ENCODE results near the gene CD9. TPM values are rescaled to one million over a fixed set of nuclear protein-coding genes. Genes with fewer than 3 reads are reported as not detected.

Gene CD9
- total RNA-seq, 2 experiments from 2014 or later, result 3.8 to 20.4 TPM

GRCh38 chr12:6274231-6275221, 74.3 kb downstream of the CD9 start:
- Mint-ChIP-seq H3K36me3 (no peaks in the 10 kb centered on the region), H3K27ac (no peak overlapping the region), H3K4me1 (peaks cover 3% of the 10 kb centered on the region), H3K27me3 (peaks cover 43% of the 10 kb centered on the region), H3K9me3 (ENCODE audit: low read depth) (no peaks in the 10 kb centered on the region), H3K4me3 (no peak overlapping the region)
- DNase-seq (no peak), ATAC-seq (no peak)
- CTCF ChIA-PET, result interaction anchor here (0.8 to 14.3 kb wide), 4 partner anchors 10 to 286 kb away, joined by 3 to 225 read pairs (median 3); partner anchors contain the start of gene CD9

- ATAC-seq (no peak), DNase-seq (no peak)
- no peaks in the 10 kb centered on the region for H3K9me3 Mint-ChIP-seq (ENCODE audit: low read depth)
- H3K36me3 Mint-ChIP-seq, result no peaks in the 10 kb centered on the region
- H3K27me3 Mint-ChIP-seq, result peaks cover 49% of the 10 kb centered on the region
- CTCF ChIA-PET, result interaction anchor here (0.5 to 14.3 kb wide), 10 partner anchors 7 to 288 kb away, joined by 3 to 225 read pairs (median 4); partner anchors contain the start of genes CD9 and SCNN1A
- H3K4me3 Mint-ChIP-seq, result no peak overlapping the region
- peaks cover 3% of the 10 kb centered on the region for H3K4me1 Mint-ChIP-seq
- no peak overlapping the region for H3K27ac Mint-ChIP-seq
Observed at GRCh38 chr12:6275928-6276887, 76.0 kb downstream of the CD9 start.

GRCh38 chr12:6276956-6277620, 76.9 kb downstream of the CD9 start:
- Mint-ChIP-seq H3K27ac (no peak overlapping the region), H3K27me3 (peaks cover 51% of the 10 kb centered on the region), H3K36me3 (no peaks in the 10 kb centered on the region), H3K9me3 (ENCODE audit: low read depth) (no peaks in the 10 kb centered on the region), H3K4me3 (no peak overlapping the region), H3K4me1 (peaks cover 3% of the 10 kb centered on the region)
- ATAC-seq, result no peak
- no peak for DNase-seq
- CTCF ChIA-PET, result interaction anchor here (0.5 to 14.3 kb wide), 9 partner anchors 8 to 291 kb away, joined by 3 to 225 read pairs (median 4); partner anchors contain the start of genes CD9 and SCNN1A

- Mint-ChIP-seq H3K27me3 (peaks cover 55% of the 10 kb centered on the region), H3K9me3 (ENCODE audit: low read depth) (no peaks in the 10 kb centered on the region), H3K27ac (peak overlapping the region; percentile 21), H3K4me3 (peak overlapping the region; percentile 61), H3K36me3 (no peaks in the 10 kb centered on the region), H3K4me1 (peaks cover 3% of the 10 kb centered on the region)
- no peak for DNase-seq
- ATAC-seq, result no peak
- CTCF ChIA-PET, result interaction anchor here (0.6 to 14.3 kb wide), 18 partner anchors 9 to 292 kb away, joined by 3 to 225 read pairs (median 6); partner anchors contain the start of gene CD9
Observed at GRCh38 chr12:6277982-6278438, 77.8 kb downstream of the CD9 start.

- DNase-seq (peak; percentile 85), ATAC-seq (peak; percentile 98)
- H3K4me3 Mint-ChIP-seq, result peak overlapping the region; percentile 61
- peaks cover 3% of the 10 kb centered on the region for H3K4me1 Mint-ChIP-seq
- H3K27me3 Mint-ChIP-seq, result peaks cover 52% of the 10 kb centered on the region
- no peaks in the 10 kb centered on the region for H3K36me3 Mint-ChIP-seq
- H3K27ac Mint-ChIP-seq, result peak overlapping the region; percentile 21
- CTCF ChIA-PET, result interaction anchor here (0.6 to 14.3 kb wide), 41 partner anchors 10 to 910 kb away, joined by 3 to 225 read pairs (median 4); partner anchors contain the start of genes CD9 and PEX5
- no peaks in the 10 kb centered on the region for H3K9me3 Mint-ChIP-seq (ENCODE audit: low read depth)
Observed at GRCh38 chr12:6278439-6279255, 78.4 kb downstream of the CD9 start.

- no peaks in the 10 kb centered on the region for H3K36me3 Mint-ChIP-seq
- DNase-seq, result no peak
- no peak overlapping the region for H3K4me3 Mint-ChIP-seq
- no peak overlapping the region for H3K27ac Mint-ChIP-seq
- H3K4me1 Mint-ChIP-seq, result peaks cover 3% of the 10 kb centered on the region
- no peak for ATAC-seq
- no peaks in the 10 kb centered on the region for H3K9me3 Mint-ChIP-seq (ENCODE audit: low read depth)
- peaks cover 53% of the 10 kb centered on the region for H3K27me3 Mint-ChIP-seq
- CTCF ChIA-PET, result interaction anchor here (0.6 to 14.3 kb wide), 38 partner anchors 10 to 910 kb away, joined by 3 to 225 read pairs (median 4); partner anchors contain the start of genes CD9 and PEX5
Observed at GRCh38 chr12:6279256-6279628, 79.0 kb downstream of the CD9 start.

- H3K9me3 Mint-ChIP-seq (ENCODE audit: low read depth), result no peaks in the 10 kb centered on the region
- DNase-seq, result no peak
- no peak overlapping the region for H3K27ac Mint-ChIP-seq
- CTCF ChIA-PET, result interaction anchor here (0.7 to 14.3 kb wide), 18 partner anchors 9 to 291 kb away, joined by 3 to 225 read pairs (median 6); partner anchors contain the start of gene CD9
- no peak overlapping the region for H3K4me3 Mint-ChIP-seq
- no peaks in the 10 kb centered on the region for H3K36me3 Mint-ChIP-seq
- peaks cover 3% of the 10 kb centered on the region for H3K4me1 Mint-ChIP-seq
- H3K27me3 Mint-ChIP-seq, result peaks cover 55% of the 10 kb centered on the region
- no peak for ATAC-seq
Observed at GRCh38 chr12:6279631-6280030, 79.4 kb downstream of the CD9 start.

GRCh38 chr12:6280053-6280469, 79.9 kb downstream of the CD9 start:
- Mint-ChIP-seq H3K27me3 (peaks cover 52% of the 10 kb centered on the region), H3K4me3 (no peak overlapping the region), H3K36me3 (no peaks in the 10 kb centered on the region), H3K4me1 (peaks cover 4% of the 10 kb centered on the region), H3K27ac (no peak overlapping the region), H3K9me3 (ENCODE audit: low read depth) (no peaks in the 10 kb centered on the region)
- CTCF ChIA-PET, result interaction anchor here (1.4 to 14.3 kb wide), 4 partner anchors 65 to 291 kb away, joined by 3 to 225 read pairs (median 8); partner anchors contain the start of gene CD9
- no peak for DNase-seq
- ATAC-seq, result no peak

- no peaks in the 10 kb centered on the region for H3K9me3 Mint-ChIP-seq (ENCODE audit: low read depth)
- H3K36me3 Mint-ChIP-seq, result no peaks in the 10 kb centered on the region
Observed at GRCh38 chr12:6280672-6281071, 80.5 kb downstream of the CD9 start.

GRCh38 chr12:6281081-6281809, 81.0 kb downstream of the CD9 start:
- ATAC-seq (no peak), DNase-seq (no peak)
- Mint-ChIP-seq H3K27me3 (peaks cover 48% of the 10 kb centered on the region), H3K9me3 (ENCODE audit: low read depth) (no peaks in the 10 kb centered on the region), H3K36me3 (no peaks in the 10 kb centered on the region), H3K4me3 (no peak overlapping the region), H3K27ac (no peak overlapping the region), H3K4me1 (peaks cover 5% of the 10 kb centered on the region)
- CTCF ChIA-PET, result interaction anchor here (0.6 to 5.9 kb wide), 2 partner anchors 85 to 291 kb away, joined by 3 to 28 read pairs; no protein-coding TSS in a partner anchor

More at GRCh38 chr12:6280672-6281071, 80.5 kb downstream of the CD9 start:
- peaks cover 5% of the 10 kb centered on the region for H3K4me1 Mint-ChIP-seq
- no peak overlapping the region for H3K4me3 Mint-ChIP-seq
- DNase-seq, result no peak
- ATAC-seq, result no peak
- no peak overlapping the region for H3K27ac Mint-ChIP-seq
- peaks cover 49% of the 10 kb centered on the region for H3K27me3 Mint-ChIP-seq
- CTCF ChIA-PET, result interaction anchor here (2.8 to 14.3 kb wide), 2 partner anchors 81 to 292 kb away, joined by 10 to 225 read pairs; partner anchors contain the start of gene CD9

- no peak for ATAC-seq
- peaks cover 39% of the 10 kb centered on the region for H3K27me3 Mint-ChIP-seq
- no peak overlapping the region for H3K4me3 Mint-ChIP-seq
- no peak for DNase-seq
- CTCF ChIA-PET, result interaction anchor here (5.9 kb wide), 1 partner anchor 293 kb away, joined by 28 read pairs; no protein-coding TSS in a partner anchor
- H3K4me1 Mint-ChIP-seq, result peaks cover 5% of the 10 kb centered on the region
- no peak overlapping the region for H3K27ac Mint-ChIP-seq
- no peaks in the 10 kb centered on the region for H3K9me3 Mint-ChIP-seq (ENCODE audit: low read depth)
- no peaks in the 10 kb centered on the region for H3K36me3 Mint-ChIP-seq
Observed at GRCh38 chr12:6282453-6282840, 82.2 kb downstream of the CD9 start.

Measured in activated CD8-positive, alpha-beta memory T cell treated with anti-CD3 and anti-CD28 coated beads, Interleukin-2, amount 10 ng/mL, durations not matched to agents 7 days and 5 days (primary cell).